Sigmoid colon (tissue), 4 donors: ENCODE results near the gene CHRNB4.

ENCODE experiments used
- CTCF ChIP-seq, 4 experiments: fragments of 450-650 bp in 3 of 4; fragments of 200-600 bp in 1 of 4; IDR thresholded peaks; one replicate each; pipeline ENCODE4 v1.5.1; 2016 to 2019; ENCODE audit warnings: antibody characterized with exemption in 4 of 4, mild to moderate bottlenecking in 3 of 4, moderate library complexity in 2 of 4
- EP300 ChIP-seq, 4 donors: sonication (generic); formaldehyde crosslinking; IDR thresholded peaks; one replicate each; pipeline ENCODE4 v1.6.1; 2017; ENCODE audit warnings: antibody characterized with exemption in 4 of 4
- POLR2AphosphoS5 ChIP-seq, 4 donors: sonication (generic); formaldehyde crosslinking; IDR thresholded peaks; one replicate each; pipeline ENCODE4 v1.6.1; 2017; ENCODE audit warnings: antibody characterized with exemption in 4 of 4

- no peak for TF ChIP-seq CTCF (IDR thresholded peaks at IDR 0.05)
- TF ChIP-seq POLR2AphosphoS5 (IDR thresholded peaks at IDR 0.05), result no peak
- no peak for TF ChIP-seq EP300 (IDR thresholded peaks at IDR 0.05)
Observed at GRCh38 chr15:78615151-78615589, 25.8 kb downstream of the CHRNB4 start.
